A549 treated with CpdA at 1 μM for 4 hours (cell line): Measurements from ENCODE around the gene GOLGA6L6. TPM values are rescaled to one million over a fixed set of nuclear protein-coding genes. Genes with fewer than 3 reads are reported as not detected.

Experiments
- total RNA-seq: library from RNA; stranded (reverse); fragments of 200-300 nt; extraction: Qiagen RNA extraction; gene quantifications from 5 replicates; pipeline ENCODE4 v1.2.3, GENCODE V29; 2022; ENCODE audit warnings: low read depth

GOLGA6L6 gene
- total RNA-seq: not detected in 5 replicates

GRCh38 chr15:20541700-20542099 is at the start of gene GOLGA6L6:
Gene GOLGA6L6, minus strand, starts transcription at chr15:20541800. Its CDS starts 91 bp downstream, at chr15:20541709.

